Peyer's patch (tissue), 4 donors: ENCODE measurements around the gene DNAJB13. TPM values are rescaled to one million over a fixed set of nuclear protein-coding genes. Genes with fewer than 3 reads are reported as not detected.

Experiments used
- DNase-seq, 3 donors: peaks; one replicate each; pipeline ENCODE4 v3.0.0-alpha.2; 2017 to 2019
- H3K27ac ChIP-seq, 4 donors: fragments of 200-600 bp; sonication (generic); one replicate each; pipeline ENCODE4 v1.5.1; 2016 to 2019
- H3K27me3 ChIP-seq, 2 donors: fragments of 200-600 bp; sonication (generic); one replicate each; pipeline ENCODE4 v1.5.1; 2019
- H3K36me3 ChIP-seq, 3 donors: fragments of 200-600 bp; sonication (generic); one replicate each; pipeline ENCODE4 v1.5.1; 2016 to 2019
- H3K4me1 ChIP-seq, 4 donors: fragments of 200-600 bp; sonication (generic); one replicate each; pipeline ENCODE4 v1.5.1; 2016 to 2019
- H3K4me3 ChIP-seq, 4 donors: fragments of 200-600 bp; sonication (generic); 1 replicate in 3 of 4; 2 replicates in 1 of 4; pipeline ENCODE4 v1.5.1; 2016 to 2019; ENCODE audit warnings: mild to moderate bottlenecking in 1 of 4
- H3K9me3 ChIP-seq, 4 donors: fragments of 200-600 bp; sonication (generic); one replicate each; pipeline ENCODE4 v1.5.1; 2016 to 2019; ENCODE audit warnings: mild to moderate bottlenecking in 1 of 4
- CTCF ChIP-seq, 6 experiments: fragments of 450-650 bp in 4 of 6; fragments of 200-600 bp in 2 of 6; sonication (generic) in 1 of 6; IDR thresholded peaks; one replicate each; pipeline ENCODE4 v1.5.1; 2017 to 2019; ENCODE audit warnings: antibody characterized with exemption in 6 of 6, mild to moderate bottlenecking in 3 of 6, moderate library complexity in 1 of 6
- POLR2A ChIP-seq, 2 donors: fragments of 450-650 bp; IDR thresholded peaks; one replicate each; pipeline ENCODE4 v1.5.1; 2017; ENCODE audit warnings: antibody characterized with exemption in 2 of 2, mild to moderate bottlenecking in 2 of 2, moderate library complexity in 2 of 2
- total RNA-seq, 4 donors: library from RNA; depleted of rRNA; stranded (reverse); fragments of >200 nt; gene quantifications; one replicate each; pipeline ENCODE4 v1.1.0, GENCODE V29; 2016

Gene DNAJB13
- total RNA-seq, 4 donors from 2014 or later = 0.54 to 4.4 TPM; not detected in 2

- peak in 2 of 3 donors; percentile 35 to 45 for DNase-seq
- H3K27me3 ChIP-seq = no peaks in the 10 kb centered on the region
- H3K4me3 ChIP-seq = no peak overlapping the region
- H3K9me3 ChIP-seq = no peaks in the 10 kb centered on the region
- TF ChIP-seq POLR2A (IDR thresholded peaks at IDR 0.05) (no peak), CTCF (IDR thresholded peaks at IDR 0.05) (no peak)
- peaks cover 0 to 18% (median 10%) of the 10 kb centered on the region in 4 donors for H3K4me1 ChIP-seq
- H3K36me3 ChIP-seq = no peaks in the 10 kb centered on the region
- peak overlapping the region in 2 of 4 donors; percentile 22 to 39 for H3K27ac ChIP-seq
These were observed 60.7 kb downstream of the DNAJB13 start for GRCh38 chr11:74011360-74012073.

- Histone ChIP-seq H3K27ac (peak overlapping the region in 1 of 4 donors; percentile 39), H3K4me3 (no peak overlapping the region), H3K36me3 (no peaks in the 10 kb centered on the region), H3K27me3 (no peaks in the 10 kb centered on the region), H3K9me3 (no peaks in the 10 kb centered on the region), H3K4me1 (peaks cover 0 to 18% (median 10%) of the 10 kb centered on the region in 4 donors)
- peak in 1 of 3 donors; percentile 40 for DNase-seq
- TF ChIP-seq POLR2A (IDR thresholded peaks at IDR 0.05) (no peak), CTCF (IDR thresholded peaks at IDR 0.05) (no peak)
These were observed 61.4 kb downstream of the DNAJB13 start for GRCh38 chr11:74012074-74012809.

GRCh38 chr11:74013141-74013540 lies 62.3 kb downstream of the DNAJB13 start:
- DNase-seq = no peak
- Histone ChIP-seq H3K9me3 (no peaks in the 10 kb centered on the region), H3K4me3 (no peak overlapping the region), H3K27ac (no peak overlapping the region), H3K36me3 (no peaks in the 10 kb centered on the region), H3K4me1 (peaks cover 0 to 18% (median 13%) of the 10 kb centered on the region in 4 donors), H3K27me3 (no peaks in the 10 kb centered on the region)
- TF ChIP-seq CTCF (IDR thresholded peaks at IDR 0.05) (no peak), POLR2A (IDR thresholded peaks at IDR 0.05) (no peak)

GRCh38 chr11:74014880-74015279 lies 64.1 kb downstream of the DNAJB13 start:
- TF ChIP-seq POLR2A (IDR thresholded peaks at IDR 0.05) (no peak), CTCF (IDR thresholded peaks at IDR 0.05) (no peak)
- Histone ChIP-seq H3K9me3 (no peaks in the 10 kb centered on the region), H3K27ac (peak overlapping the region in 2 of 4 donors; percentile 1 to 3), H3K36me3 (no peaks in the 10 kb centered on the region), H3K4me3 (no peak overlapping the region), H3K4me1 (peaks cover 0 to 32% (median 26%) of the 10 kb centered on the region in 4 donors), H3K27me3 (no peaks in the 10 kb centered on the region)
- peak in 1 of 3 donors; percentile 44 for DNase-seq

- H3K27ac ChIP-seq = peak overlapping the region in 1 of 4 donors; percentile 14
- H3K4me1 ChIP-seq = peaks cover 0 to 26% (median 23%) of the 10 kb centered on the region in 4 donors
- no peaks in the 10 kb centered on the region for H3K9me3 ChIP-seq
- no peak overlapping the region for H3K4me3 ChIP-seq
- peak in 1 of 3 donors; percentile 22 for DNase-seq
- no peaks in the 10 kb centered on the region for H3K36me3 ChIP-seq
- TF ChIP-seq POLR2A (IDR thresholded peaks at IDR 0.05) = no peak
- TF ChIP-seq CTCF (IDR thresholded peaks at IDR 0.05) = no peak
- no peaks in the 10 kb centered on the region for H3K27me3 ChIP-seq
These were observed 65.3 kb downstream of the DNAJB13 start for GRCh38 chr11:74015919-74016684.
